Tibial nerve (tissue), 4 donors: Measurements from ENCODE around the gene ANKS6.

ENCODE experiments used
- EP300 ChIP-seq, 2 donors: sonication (generic); formaldehyde crosslinking; IDR thresholded peaks; one replicate each; pipeline ENCODE4 v1.6.1; 2017; ENCODE audit warnings: antibody characterized with exemption in 2 of 2, mild to moderate bottlenecking in 1 of 2
- POLR2A ChIP-seq, 2 donors: fragments of 450-650 bp; IDR thresholded peaks; one replicate each; pipeline ENCODE4 v1.6.1; 2017; ENCODE audit warnings: antibody characterized with exemption in 2 of 2, mild to moderate bottlenecking in 2 of 2, moderate library complexity in 2 of 2
- TF ChIP-seq, protein P1 (sequence below), 5 experiments: fragments of 200-600 bp in 3 of 5; fragments of 450-650 bp in 2 of 5; sonication (generic) in 3 of 5; IDR thresholded peaks; one replicate each; pipeline ENCODE4 v1.5.1; 2016 to 2019; ENCODE audit warnings: antibody characterized with exemption in 5 of 5, mild to moderate bottlenecking in 3 of 5, moderate library complexity in 2 of 5

DNA sequence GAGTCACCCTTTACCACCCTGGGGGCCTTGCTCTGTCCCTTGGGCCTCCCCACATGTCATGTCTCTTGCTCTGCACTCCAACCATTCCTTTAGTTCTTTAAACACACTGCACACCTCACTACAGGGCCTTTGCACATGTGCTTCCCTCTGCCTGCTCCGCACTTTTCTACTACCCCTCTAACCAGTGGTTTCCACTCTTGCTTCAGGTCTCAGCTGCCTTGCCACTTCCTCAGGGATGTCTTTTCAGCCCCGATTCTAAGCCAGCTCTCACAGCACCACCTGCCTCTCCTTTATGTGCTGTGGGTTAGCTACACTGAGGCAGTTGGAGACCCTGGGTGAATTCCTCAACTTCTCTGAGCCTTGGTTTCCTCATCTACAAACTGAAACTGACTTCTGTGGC is 53.0 kb downstream of the ANKS6 start:
- TF ChIP-seq, protein P1, sequence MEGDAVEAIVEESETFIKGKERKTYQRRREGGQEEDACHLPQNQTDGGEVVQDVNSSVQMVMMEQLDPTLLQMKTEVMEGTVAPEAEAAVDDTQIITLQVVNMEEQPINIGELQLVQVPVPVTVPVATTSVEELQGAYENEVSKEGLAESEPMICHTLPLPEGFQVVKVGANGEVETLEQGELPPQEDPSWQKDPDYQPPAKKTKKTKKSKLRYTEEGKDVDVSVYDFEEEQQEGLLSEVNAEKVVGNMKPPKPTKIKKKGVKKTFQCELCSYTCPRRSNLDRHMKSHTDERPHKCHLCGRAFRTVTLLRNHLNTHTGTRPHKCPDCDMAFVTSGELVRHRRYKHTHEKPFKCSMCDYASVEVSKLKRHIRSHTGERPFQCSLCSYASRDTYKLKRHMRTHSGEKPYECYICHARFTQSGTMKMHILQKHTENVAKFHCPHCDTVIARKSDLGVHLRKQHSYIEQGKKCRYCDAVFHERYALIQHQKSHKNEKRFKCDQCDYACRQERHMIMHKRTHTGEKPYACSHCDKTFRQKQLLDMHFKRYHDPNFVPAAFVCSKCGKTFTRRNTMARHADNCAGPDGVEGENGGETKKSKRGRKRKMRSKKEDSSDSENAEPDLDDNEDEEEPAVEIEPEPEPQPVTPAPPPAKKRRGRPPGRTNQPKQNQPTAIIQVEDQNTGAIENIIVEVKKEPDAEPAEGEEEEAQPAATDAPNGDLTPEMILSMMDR (IDR thresholded peaks at IDR 0.05): no peak
- TF ChIP-seq POLR2A (IDR thresholded peaks at IDR 0.05) (no peak), EP300 (IDR thresholded peaks at IDR 0.05) (no peak)
